SK-N-SH treated with all-trans-retinoic acid at 6 μM for 48 hours (cell line): ENCODE results near the gene EGFL6.
"Not testable (repeated sequence)": the region's sequence is repeated elsewhere in the genome, so short reads cannot be mapped to it uniquely, and the experiment has no call there.

Source experiments
- ARNTL ChIP-seq: fragments of 450-650 bp; formaldehyde crosslinking; IDR thresholded peaks from 2 replicates; pipeline ENCODE4 v1.5.0; 2020; ENCODE audit warnings: low read depth, mild to moderate bottlenecking, moderate library complexity, borderline replicate concordance
- BACH2 ChIP-seq: fragments of 250-450 bp; sonication (Bioruptor Pico); IDR thresholded peaks from 2 replicates; pipeline ENCODE4 v1.9.0; 2021; ENCODE audit warnings: mild to moderate bottlenecking, borderline replicate concordance
- CSDC2 ChIP-seq: fragments of 250-450 bp; sonication (Bioruptor Pico); IDR thresholded peaks from 2 replicates; pipeline ENCODE4 v1.5.0; 2020; ENCODE audit warnings: mild to moderate bottlenecking, moderate library complexity
- OSR1 ChIP-seq: fragments of 250-450 bp; sonication (Bioruptor Pico); IDR thresholded peaks from 2 replicates; pipeline ENCODE4 v1.8.0; 2022; ENCODE audit warnings: moderate library complexity, mild to moderate bottlenecking, inconsistent platforms
- TCF4 ChIP-seq: fragments of 250-450 bp; sonication (Bioruptor Pico); IDR thresholded peaks from 2 replicates; pipeline ENCODE4 v1.8.0; 2021; ENCODE audit warnings: mild to moderate bottlenecking, moderate library complexity, borderline replicate concordance
- TOX ChIP-seq: fragments of 250-450 bp; sonication (Bioruptor Pico); IDR thresholded peaks from 2 replicates; pipeline ENCODE4 v1.8.0; 2021; ENCODE audit warnings: mild to moderate bottlenecking, moderate library complexity, borderline replicate concordance
- ZNF565 ChIP-seq: fragments of 450-650 bp; formaldehyde crosslinking; conservative IDR thresholded peaks from 2 replicates; pipeline ENCODE4 v1.5.0; 2020; ENCODE audit warnings: low read depth, mild to moderate bottlenecking, moderate library complexity
- ZNF8 ChIP-seq: fragments of 450-650 bp; formaldehyde crosslinking; IDR thresholded peaks from 2 replicates; pipeline ENCODE4 v1.5.0; 2020; ENCODE audit warnings: mild to moderate bottlenecking, moderate library complexity
- TF ChIP-seq, protein P1 (sequence below): fragments of 250-450 bp; sonication (Bioruptor Pico); IDR thresholded peaks from 2 replicates; pipeline ENCODE4 v1.5.0; 2020; ENCODE audit warnings: mild to moderate bottlenecking, moderate library complexity
- TF ChIP-seq, protein P2 (sequence below): fragments of 250-450 bp; sonication (Bioruptor Pico); IDR thresholded peaks from 2 replicates; pipeline ENCODE4 v1.5.1; 2020; ENCODE audit warnings: low read depth, mild to moderate bottlenecking, moderate library complexity
- TF ChIP-seq, protein P3 (sequence below): fragments of 250-450 bp; sonication (Bioruptor Pico); IDR thresholded peaks from 2 replicates; pipeline ENCODE4 v1.8.0; 2020; ENCODE audit warnings: mild to moderate bottlenecking, moderate library complexity, borderline replicate concordance

- not testable (repeated sequence) for TF ChIP-seq TOX, OSR1, ARNTL, CSDC2, ZNF8, ZNF565, BACH2, TCF4 (CRISPR knock-in tag)
- TF ChIP-seq, protein P1, sequence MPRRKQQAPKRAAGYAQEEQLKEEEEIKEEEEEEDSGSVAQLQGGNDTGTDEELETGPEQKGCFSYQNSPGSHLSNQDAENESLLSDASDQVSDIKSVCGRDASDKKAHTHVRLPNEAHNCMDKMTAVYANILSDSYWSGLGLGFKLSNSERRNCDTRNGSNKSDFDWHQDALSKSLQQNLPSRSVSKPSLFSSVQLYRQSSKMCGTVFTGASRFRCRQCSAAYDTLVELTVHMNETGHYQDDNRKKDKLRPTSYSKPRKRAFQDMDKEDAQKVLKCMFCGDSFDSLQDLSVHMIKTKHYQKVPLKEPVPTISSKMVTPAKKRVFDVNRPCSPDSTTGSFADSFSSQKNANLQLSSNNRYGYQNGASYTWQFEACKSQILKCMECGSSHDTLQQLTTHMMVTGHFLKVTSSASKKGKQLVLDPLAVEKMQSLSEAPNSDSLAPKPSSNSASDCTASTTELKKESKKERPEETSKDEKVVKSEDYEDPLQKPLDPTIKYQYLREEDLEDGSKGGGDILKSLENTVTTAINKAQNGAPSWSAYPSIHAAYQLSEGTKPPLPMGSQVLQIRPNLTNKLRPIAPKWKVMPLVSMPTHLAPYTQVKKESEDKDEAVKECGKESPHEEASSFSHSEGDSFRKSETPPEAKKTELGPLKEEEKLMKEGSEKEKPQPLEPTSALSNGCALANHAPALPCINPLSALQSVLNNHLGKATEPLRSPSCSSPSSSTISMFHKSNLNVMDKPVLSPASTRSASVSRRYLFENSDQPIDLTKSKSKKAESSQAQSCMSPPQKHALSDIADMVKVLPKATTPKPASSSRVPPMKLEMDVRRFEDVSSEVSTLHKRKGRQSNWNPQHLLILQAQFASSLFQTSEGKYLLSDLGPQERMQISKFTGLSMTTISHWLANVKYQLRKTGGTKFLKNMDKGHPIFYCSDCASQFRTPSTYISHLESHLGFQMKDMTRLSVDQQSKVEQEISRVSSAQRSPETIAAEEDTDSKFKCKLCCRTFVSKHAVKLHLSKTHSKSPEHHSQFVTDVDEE (CRISPR knock-in tag) = not testable (repeated sequence)
- TF ChIP-seq, protein P2, sequence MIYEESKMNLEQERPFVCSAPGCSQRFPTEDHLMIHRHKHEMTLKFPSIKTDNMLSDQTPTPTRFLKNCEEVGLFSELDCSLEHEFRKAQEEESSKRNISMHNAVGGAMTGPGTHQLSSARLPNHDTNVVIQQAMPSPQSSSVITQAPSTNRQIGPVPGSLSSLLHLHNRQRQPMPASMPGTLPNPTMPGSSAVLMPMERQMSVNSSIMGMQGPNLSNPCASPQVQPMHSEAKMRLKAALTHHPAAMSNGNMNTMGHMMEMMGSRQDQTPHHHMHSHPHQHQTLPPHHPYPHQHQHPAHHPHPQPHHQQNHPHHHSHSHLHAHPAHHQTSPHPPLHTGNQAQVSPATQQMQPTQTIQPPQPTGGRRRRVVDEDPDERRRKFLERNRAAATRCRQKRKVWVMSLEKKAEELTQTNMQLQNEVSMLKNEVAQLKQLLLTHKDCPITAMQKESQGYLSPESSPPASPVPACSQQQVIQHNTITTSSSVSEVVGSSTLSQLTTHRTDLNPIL (CRISPR knock-in tag) = not testable (repeated sequence)
- TF ChIP-seq, protein P3, sequence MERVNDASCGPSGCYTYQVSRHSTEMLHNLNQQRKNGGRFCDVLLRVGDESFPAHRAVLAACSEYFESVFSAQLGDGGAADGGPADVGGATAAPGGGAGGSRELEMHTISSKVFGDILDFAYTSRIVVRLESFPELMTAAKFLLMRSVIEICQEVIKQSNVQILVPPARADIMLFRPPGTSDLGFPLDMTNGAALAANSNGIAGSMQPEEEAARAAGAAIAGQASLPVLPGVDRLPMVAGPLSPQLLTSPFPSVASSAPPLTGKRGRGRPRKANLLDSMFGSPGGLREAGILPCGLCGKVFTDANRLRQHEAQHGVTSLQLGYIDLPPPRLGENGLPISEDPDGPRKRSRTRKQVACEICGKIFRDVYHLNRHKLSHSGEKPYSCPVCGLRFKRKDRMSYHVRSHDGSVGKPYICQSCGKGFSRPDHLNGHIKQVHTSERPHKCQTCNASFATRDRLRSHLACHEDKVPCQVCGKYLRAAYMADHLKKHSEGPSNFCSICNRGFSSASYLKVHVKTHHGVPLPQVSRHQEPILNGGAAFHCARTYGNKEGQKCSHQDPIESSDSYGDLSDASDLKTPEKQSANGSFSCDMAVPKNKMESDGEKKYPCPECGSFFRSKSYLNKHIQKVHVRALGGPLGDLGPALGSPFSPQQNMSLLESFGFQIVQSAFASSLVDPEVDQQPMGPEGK (CRISPR knock-in tag) = not testable (repeated sequence)
These were observed 100.4 kb downstream of the EGFL6 start for GRCh38 chrX:13669755-13670154.
